ENCODE data around the gene KHDRBS2. TPM values are rescaled to one million over a fixed set of nuclear protein-coding genes. Genes with fewer than 3 reads are reported as not detected.

Gene KHDRBS2
- total RNA-seq, 2 donors from 2014 or later, result 0.18 to 0.91 TPM

- Histone ChIP-seq H3K4me1 (replicated peaks) (no peaks in the 10 kb centered on the region), H3K27ac (no peak overlapping the region), H3K4me3 (no peak overlapping the region), H3K9me3 (no peaks in the 10 kb centered on the region), H3K27me3 (replicated peaks; ENCODE audit: insufficient read depth) (peaks cover 6% of the 10 kb centered on the region), H3K36me3 (no peaks in the 10 kb centered on the region)
- no peak for DNase-seq (ENCODE audit: low spot score)
- no peak for TF ChIP-seq CTCF (IDR thresholded peaks at IDR 0.05)
- no peak for TF ChIP-seq POLR2A (IDR thresholded peaks at IDR 0.05)
- TF ChIP-seq POLR2AphosphoS5 (IDR thresholded peaks at IDR 0.05), result no peak
- 41% methylated on average over 2 of the region's 2 CpGs for WGBS
- intact Hi-C loops (cut with DNase I), result no loop called here
Measured at GRCh38 chr6:62284725-62285124, 1.3 kb downstream of the KHDRBS2 start.

GRCh38 chr6:62283796-62284411 lies 2.1 kb downstream of the KHDRBS2 start:
- Histone ChIP-seq H3K4me3 (no peak overlapping the region), H3K27me3 (replicated peaks; ENCODE audit: insufficient read depth) (peaks cover 6% of the 10 kb centered on the region), H3K27ac (no peak overlapping the region), H3K36me3 (no peaks in the 10 kb centered on the region), H3K4me1 (replicated peaks) (no peaks in the 10 kb centered on the region), H3K9me3 (no peaks in the 10 kb centered on the region)
- TF ChIP-seq POLR2A (IDR thresholded peaks at IDR 0.05) (no peak), CTCF (IDR thresholded peaks at IDR 0.05) (peak in 2 of 4 experiments; percentile 26), POLR2AphosphoS5 (IDR thresholded peaks at IDR 0.05) (no peak)
- DNase-seq (ENCODE audit: low spot score), result no peak
- WGBS, result 46% methylated on average over 2 of the region's 2 CpGs
- intact Hi-C loops (cut with DNase I), result no loop called here

GRCh38 chr6:62283365-62283764 lies 2.7 kb downstream of the KHDRBS2 start:
- Histone ChIP-seq H3K4me3 (no peak overlapping the region), H3K4me1 (replicated peaks) (no peaks in the 10 kb centered on the region), H3K27me3 (replicated peaks; ENCODE audit: insufficient read depth) (peaks cover 6% of the 10 kb centered on the region), H3K9me3 (no peaks in the 10 kb centered on the region), H3K27ac (no peak overlapping the region), H3K36me3 (no peaks in the 10 kb centered on the region)
- TF ChIP-seq CTCF (IDR thresholded peaks at IDR 0.05) (no peak), POLR2AphosphoS5 (IDR thresholded peaks at IDR 0.05) (no peak), POLR2A (IDR thresholded peaks at IDR 0.05) (no peak)
- 47% methylated on average over 2 of the region's 2 CpGs for WGBS
- DNase-seq (ENCODE audit: low spot score), result no peak
- intact Hi-C loops (cut with DNase I), result no loop called here

GRCh38 chr6:62280099-62280498 lies 5.9 kb downstream of the KHDRBS2 start:
- Histone ChIP-seq H3K4me1 (replicated peaks) (no peaks in the 10 kb centered on the region), H3K4me3 (no peak overlapping the region), H3K27me3 (replicated peaks; ENCODE audit: insufficient read depth) (no peaks in the 10 kb centered on the region), H3K36me3 (no peaks in the 10 kb centered on the region), H3K9me3 (no peaks in the 10 kb centered on the region), H3K27ac (no peak overlapping the region)
- intact Hi-C loops (cut with DNase I), result no loop called here
- no peak for DNase-seq (ENCODE audit: low spot score)
- 90% methylated on average over 3 of the region's 3 CpGs for WGBS
- TF ChIP-seq POLR2AphosphoS5 (IDR thresholded peaks at IDR 0.05) (no peak), POLR2A (IDR thresholded peaks at IDR 0.05) (no peak), CTCF (IDR thresholded peaks at IDR 0.05) (no peak)

- H3K36me3 ChIP-seq, result no peaks in the 10 kb centered on the region
- H3K27me3 ChIP-seq (replicated peaks; ENCODE audit: insufficient read depth), result no peaks in the 10 kb centered on the region
- no peak overlapping the region for H3K4me3 ChIP-seq
- H3K4me1 ChIP-seq (replicated peaks), result no peaks in the 10 kb centered on the region
- no peak overlapping the region for H3K27ac ChIP-seq
- H3K9me3 ChIP-seq, result no peaks in the 10 kb centered on the region
- no peak for TF ChIP-seq CTCF (IDR thresholded peaks at IDR 0.05)
- TF ChIP-seq POLR2AphosphoS5 (IDR thresholded peaks at IDR 0.05), result no peak
- TF ChIP-seq POLR2A (IDR thresholded peaks at IDR 0.05), result no peak
- intact Hi-C loops (cut with DNase I), result no loop called here
- 91% methylated on average over 1 of the region's 1 CpG for WGBS
- no peak for DNase-seq (ENCODE audit: low spot score)
Measured at GRCh38 chr6:62272114-62272513, 13.9 kb downstream of the KHDRBS2 start.
